H1 (cell line): ENCODE data around the gene DNAJC9. TPM values are rescaled to one million over a fixed set of nuclear protein-coding genes. Genes with fewer than 3 reads are reported as not detected.
"Not testable (repeated sequence)": the region's sequence is repeated elsewhere in the genome, so short reads cannot be mapped to it uniquely, and the experiment has no call there.

Experiments
- CTCF ChIA-PET: fragments of 300-600 bp; sonication (Branson Sonifier 250); formaldehyde crosslinking; loops from one replicate; lab custom pipeline; 2021; ENCODE audit not compliant: partially characterized antibody; lab: Charles Lee
- POLR2A ChIA-PET: fragments of 300-600 bp; sonication (Branson Sonifier 250); formaldehyde crosslinking; loops from one replicate; lab custom pipeline; 2021; ENCODE audit warnings: inconsistent platforms; ENCODE audit not compliant: partially characterized antibody; lab: Charles Lee
- DNase-seq, 2 experiments: peaks; one replicate each; pipeline versions ENCODE4 v3.0.0 to v3.0.0-alpha.2; 2010 to 2022; ENCODE audit warnings: low spot score in 2 of 2, low read depth in 1 of 2, mixed read lengths in 1 of 2
- FAIRE-seq: peaks from 2 replicates; lab custom pipeline; 2011; peaks lifted over from hg19 to GRCh38; lab: Jason Lieb, UNC
- H2AFZ ChIP-seq: 2 replicates; pipeline ENCODE4 v1.8.1; 2012; ENCODE audit warnings: low read length, inconsistent platforms
- H2AK5ac ChIP-seq: 2 replicates; pipeline ENCODE4 v1.6.1; 2013; ENCODE audit warnings: low read depth, low read length
- H2BK120ac ChIP-seq: replicated peaks from 2 replicates; pipeline ENCODE3; 2013; ENCODE audit warnings: low read depth, low read length, inconsistent platforms
- H2BK12ac ChIP-seq: 2 replicates; pipeline ENCODE4 v1.6.1; 2013; ENCODE audit warnings: low read depth, low read length
- H2BK15ac ChIP-seq: 2 replicates; pipeline ENCODE4 v1.6.1; 2013; ENCODE audit warnings: low read length
- H2BK20ac ChIP-seq: 2 replicates; pipeline ENCODE4 v1.6.1; 2013; ENCODE audit warnings: low read length
- H2BK5ac ChIP-seq: 2 replicates; pipeline ENCODE4 v1.6.1; 2013; ENCODE audit warnings: low read depth, low read length
- H3K14ac ChIP-seq: 2 replicates; pipeline ENCODE4 v1.6.1; 2013; ENCODE audit warnings: inconsistent platforms; ENCODE audit not compliant: insufficient read length
- H3K18ac ChIP-seq: 2 replicates; pipeline ENCODE4 v1.6.1; 2013; ENCODE audit warnings: low read length; ENCODE audit errors: extremely low read depth
- H3K23ac ChIP-seq: 2 replicates; pipeline ENCODE4 v1.6.1; 2013; ENCODE audit warnings: inconsistent platforms; ENCODE audit not compliant: insufficient read length
- H3K23me2 ChIP-seq: 2 replicates; pipeline ENCODE4 v1.6.1; 2013; ENCODE audit warnings: low read depth, low read length
- H3K27ac ChIP-seq: 2 replicates; pipeline ENCODE4 v1.6.1; 2011; ENCODE audit warnings: low read depth, low read length, inconsistent platforms
- H3K27me3 ChIP-seq, 4 experiments: replicated peaks in 1 of 4; 1 replicate in 1 of 4; 2 replicates in 3 of 4; pipeline versions ENCODE4 v1.6.1 to v1.8.1; 2011 to 2013; ENCODE audit warnings: low read length in 3 of 4, mild to moderate bottlenecking in 3 of 4, inconsistent platforms in 2 of 4, mixed read lengths in 2 of 4, moderate library complexity in 1 of 4; ENCODE audit not compliant: control insufficient read depth in 3 of 4, insufficient read depth in 3 of 4; ENCODE audit errors: extremely low read depth in 1 of 4
- H3K36me3 ChIP-seq, 4 experiments: 2 replicates each; pipeline versions ENCODE4 v1.6.1 to v1.8.1; 2011 to 2013; ENCODE audit warnings: mild to moderate bottlenecking in 4 of 4, low read length in 3 of 4, moderate library complexity in 2 of 4, control low read depth in 1 of 4, inconsistent platforms in 1 of 4; ENCODE audit not compliant: insufficient read depth in 4 of 4, control insufficient read depth in 2 of 4
- H3K4ac ChIP-seq: replicated peaks from 2 replicates; pipeline ENCODE3; 2013; ENCODE audit warnings: low read length, low read depth, mixed read lengths, inconsistent platforms; ENCODE audit not compliant: insufficient read length
- H3K4me1 ChIP-seq, 4 experiments: replicated peaks in 1 of 4; 1 replicate in 1 of 4; 2 replicates in 3 of 4; pipeline versions ENCODE4 v1.6.1 to v1.8.1; 2011 to 2013; ENCODE audit warnings: low read length in 3 of 4, inconsistent platforms in 2 of 4, mixed read lengths in 1 of 4; ENCODE audit not compliant: insufficient read depth in 4 of 4, control insufficient read depth in 3 of 4
- H3K4me2 ChIP-seq, 2 experiments: 2 replicates each; pipeline versions ENCODE4 v1.6.1 to v1.8.1; 2011 to 2013; ENCODE audit warnings: low read depth in 2 of 2, low read length in 2 of 2, control low read depth in 1 of 2, inconsistent platforms in 1 of 2, mild to moderate bottlenecking in 1 of 2; ENCODE audit not compliant: insufficient read depth in 1 of 2
- H3K4me3 ChIP-seq, 4 experiments: fragments of 200-600, 300-600 bp in 1 of 4; sonication (generic), shearing (Covaris generic), sonication (Bioruptor Twin) in 1 of 4; 2 replicates each; pipeline versions ENCODE4 v1.5.1 to v1.8.1; 2011 to 2016; ENCODE audit warnings: low read length in 4 of 4, low read depth in 3 of 4, control low read depth in 2 of 4, inconsistent platforms in 2 of 4, mild to moderate bottlenecking in 2 of 4, mixed read lengths in 1 of 4, moderate library complexity in 1 of 4; ENCODE audit not compliant: insufficient read depth in 2 of 4; ENCODE audit errors: extremely low read depth in 1 of 4
- H3K56ac ChIP-seq: replicated peaks from 2 replicates; pipeline ENCODE3; 2013; ENCODE audit warnings: low read depth, mild to moderate bottlenecking, mixed read lengths, low read length, inconsistent platforms; ENCODE audit not compliant: insufficient read length
- H3K79me1 ChIP-seq: 2 replicates; pipeline ENCODE4 v1.6.1; 2013; ENCODE audit warnings: low read depth, low read length, control low read depth
- H3K79me2 ChIP-seq, 2 experiments: 2 replicates each; pipeline versions ENCODE4 v1.6.1 to v1.8.1; 2012 to 2013; ENCODE audit warnings: low read length in 2 of 2, mild to moderate bottlenecking in 2 of 2, inconsistent platforms in 1 of 2; ENCODE audit not compliant: insufficient read depth in 2 of 2, control insufficient read depth in 1 of 2
- H3K9ac ChIP-seq, 4 experiments: replicated peaks in 1 of 4; 1 replicate in 1 of 4; 2 replicates in 3 of 4; pipeline versions ENCODE4 v1.6.1 to v1.8.1; 2011 to 2013; ENCODE audit warnings: low read depth in 3 of 4, low read length in 3 of 4, control low read depth in 2 of 4, mild to moderate bottlenecking in 2 of 4, moderate library complexity in 2 of 4, inconsistent platforms in 1 of 4; ENCODE audit errors: extremely low read depth in 1 of 4
- H3K9me3 ChIP-seq, 2 experiments: 2 replicates each; pipeline versions ENCODE4 v1.6.1 to v1.8.1; 2012 to 2013; ENCODE audit warnings: mild to moderate bottlenecking in 2 of 2, moderate library complexity in 2 of 2, control low read depth in 1 of 2, inconsistent platforms in 1 of 2, low read depth in 1 of 2, low read length in 1 of 2, mixed read lengths in 1 of 2; ENCODE audit not compliant: insufficient read depth in 2 of 2
- H4K20me1 ChIP-seq, 2 experiments: replicated peaks in 1 of 2; 2 replicates each; pipeline versions ENCODE3 to v1.8.1; 2011 to 2013; ENCODE audit warnings: inconsistent platforms in 2 of 2, low read length in 2 of 2, mild to moderate bottlenecking in 1 of 2; ENCODE audit not compliant: insufficient read depth in 2 of 2, control insufficient read depth in 1 of 2
- H4K5ac ChIP-seq: 2 replicates; pipeline ENCODE4 v1.6.1; 2013; ENCODE audit warnings: low read length, low read depth, mixed read lengths, inconsistent platforms; ENCODE audit not compliant: insufficient read length
- H4K8ac ChIP-seq: 2 replicates; pipeline ENCODE4 v1.8.0; 2013; ENCODE audit warnings: mild to moderate bottlenecking, moderate library complexity, low read length, inconsistent platforms; ENCODE audit not compliant: insufficient read depth; ENCODE audit errors: extremely low read depth
- H4K91ac ChIP-seq: replicated peaks from 2 replicates; pipeline ENCODE3; 2013; ENCODE audit warnings: low read length, mixed read lengths, inconsistent platforms; ENCODE audit not compliant: insufficient read length
- WGBS, 2 experiments: shearing (Covaris generic) in 1 of 2; methylation state at CpG; one replicate each; pipeline versions ENCODE4 v1.1.6 to v1.1.7; 2013 to 2015; ENCODE audit warnings: low lambda C conversion rate in 2 of 2, mixed read lengths in 2 of 2, inconsistent platforms in 1 of 2, low coverage in 1 of 2, missing lambda C conversion rate in 1 of 2; ENCODE audit not compliant: insufficient replicate concordance in 2 of 2, insufficient coverage in 1 of 2, insufficient read length in 1 of 2; ENCODE audit errors: extremely low coverage in 1 of 2, missing lambda C conversion rate in 1 of 2; 5-methylcytosine and 5-hydroxymethylcytosine counted together
- polyA plus RNA-seq, 7 experiments: library from polyadenylated mRNA; depleted of rRNA in 3 of 7; stranded (reverse) in 5 of 7; unstranded in 2 of 7; fragments of >200 nt in 5 of 7; fragments of 200-250 nt in 2 of 7; gene quantifications; 1 replicate in 5 of 7; 2 replicates in 1 of 7; 4 replicates in 1 of 7; pipeline versions ENCODE4 v1.2.1 to v1.2.3, GENCODE V29; 2011 to 2013; ENCODE audit warnings: missing spikeins in 2 of 7, mixed read lengths in 2 of 7
- total RNA-seq: library from RNA; stranded (reverse); fragmentation: NEBNext Ultra II Directional; extraction: Animal tissue kit (Norgen Biotek cat#: 25700); gene quantifications from 2 replicates; pipeline ENCODE4 v1.2.1, GENCODE V29; 2021

Gene DNAJC9
- total and polyA plus RNA-seq, 2 of the 8 experiments (the other 6 are each of a cell fraction or from before 2014, with no cell fraction given): 26.0 to 32.2 TPM

- H2BK120ac ChIP-seq, H4K8ac ChIP-seq, H3K27me3 ChIP-seq, H3K9me3 ChIP-seq, H3K23ac ChIP-seq, CTCF ChIA-PET, H3K79me1 ChIP-seq, H3K27ac ChIP-seq, H2AFZ ChIP-seq, H3K56ac ChIP-seq, H4K20me1 ChIP-seq, H2AK5ac ChIP-seq, FAIRE-seq, H3K4ac ChIP-seq, H4K91ac ChIP-seq, H3K36me3 ChIP-seq, H4K5ac ChIP-seq, H3K4me2 ChIP-seq, H3K4me3 ChIP-seq, H3K23me2 ChIP-seq, H3K4me1 ChIP-seq, H2BK5ac ChIP-seq, H2BK12ac ChIP-seq, H2BK15ac ChIP-seq, H3K9ac ChIP-seq, H3K14ac ChIP-seq, H2BK20ac ChIP-seq, DNase-seq, H3K79me2 ChIP-seq, H3K18ac ChIP-seq: not testable (repeated sequence)
- WGBS, 2 experiments: 96% methylated on average over 10 of the region's 10 CpGs; no CpG with 5 or more reads in 1 of the 2 experiments
- POLR2A ChIA-PET: interaction anchor here (0.8 kb wide), 1 partner anchor 11 kb away, joined by 5 read pairs; the partner anchor contains the start of gene DNAJC9
Observed at GRCh38 chr10:73258612-73259011, 11.6 kb upstream of the DNAJC9 start.
